Stimulated activated CD8-positive, alpha-beta memory T cell treated with anti-CD3 and anti-CD28 coated beads, Interleukin-12 subunit alpha, Interleukin-12 subunit beta, amount 100 ng/mL, for 24 hours (primary cell): ENCODE measurements around the gene DKK3.

Experiments
- DNase-seq: peaks from one replicate; pipeline ENCODE4 v3.0.0-alpha.2; 2020; ENCODE audit errors: extremely low read depth

The DKK3 gene

DNA sequence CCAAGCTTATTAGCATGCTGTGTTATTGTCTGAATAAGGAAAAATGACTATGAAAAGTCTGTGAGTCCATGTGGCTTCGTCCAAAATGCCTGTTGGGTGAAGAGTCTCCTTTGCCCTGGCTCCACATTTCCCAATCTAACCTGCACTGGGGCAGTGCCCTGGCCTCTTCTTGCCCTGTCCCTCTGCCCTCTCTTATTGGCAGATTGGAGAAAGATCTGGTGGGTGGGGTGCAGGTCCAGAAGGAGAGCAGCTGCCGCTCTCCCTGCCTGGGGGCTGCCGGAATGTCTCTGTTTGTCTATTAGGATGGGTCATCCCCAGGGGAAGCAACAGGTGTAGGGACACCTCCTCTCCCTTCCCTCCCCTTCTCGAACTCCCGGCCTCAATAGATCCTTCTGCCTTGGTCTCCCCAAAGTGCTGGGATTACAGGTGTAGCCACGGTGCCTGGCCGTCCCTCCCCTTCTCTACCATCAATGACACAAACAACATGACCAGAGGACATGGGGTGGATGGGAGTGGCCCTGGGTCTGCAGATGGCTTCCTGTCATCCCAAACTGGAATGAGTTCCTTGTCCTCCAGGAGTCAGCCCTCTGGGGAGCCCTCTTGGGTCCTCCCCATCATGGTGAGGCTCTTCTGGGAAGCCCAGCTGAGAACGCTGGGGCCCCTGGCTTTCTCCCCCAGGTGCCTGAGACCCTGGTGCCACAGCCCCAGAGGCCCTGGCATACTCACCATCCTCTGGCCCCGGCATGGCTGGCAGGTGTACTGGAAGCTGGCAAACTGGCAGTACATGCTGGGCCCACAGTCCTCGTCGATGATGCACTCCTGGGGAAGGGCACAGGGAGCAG lies 40.5 kb downstream of the DKK3 start:
- DNase-seq: no peak

DNA sequence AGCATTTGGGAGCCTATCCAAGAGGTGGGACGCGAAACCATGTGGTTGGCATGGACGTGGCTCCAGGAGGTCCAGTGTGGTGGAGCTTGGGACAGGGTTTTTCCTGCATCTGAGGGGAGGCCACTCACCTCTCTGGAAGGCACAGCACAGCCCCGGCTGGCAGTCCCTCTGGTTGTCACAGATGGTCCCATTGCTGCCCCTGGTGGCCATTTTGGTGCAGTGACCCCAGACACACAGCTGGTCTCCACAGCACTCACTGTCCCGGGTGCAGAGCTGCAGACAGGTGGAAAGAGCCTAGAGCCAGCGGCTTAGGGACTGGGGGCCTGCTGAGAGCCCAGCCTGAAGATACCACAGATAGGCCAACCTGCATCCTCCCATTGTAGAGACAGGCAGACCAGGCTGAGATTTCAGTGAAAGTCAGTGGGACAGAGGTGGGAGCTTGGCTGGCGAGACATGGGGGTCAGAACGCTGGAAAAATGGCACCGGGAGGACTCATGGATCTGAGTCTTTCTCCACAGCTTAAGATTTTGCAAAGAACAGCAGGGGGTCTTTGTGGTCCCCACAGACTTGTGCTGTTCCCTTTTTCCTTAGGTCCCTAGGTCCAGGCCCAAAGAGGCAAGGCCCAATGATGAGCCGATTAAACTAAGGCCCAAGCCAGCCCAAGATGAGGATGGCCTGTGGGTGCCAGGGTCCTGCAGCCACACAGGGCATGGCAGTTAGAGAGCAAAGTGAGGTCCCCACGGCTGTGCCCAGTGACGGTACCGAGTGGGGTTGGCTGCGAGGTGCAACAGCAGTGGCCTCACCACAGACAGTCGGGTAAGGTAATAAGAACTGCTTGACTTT lies 41.4 kb downstream of the DKK3 start:
- DNase-seq: peak; percentile 30

DNA sequence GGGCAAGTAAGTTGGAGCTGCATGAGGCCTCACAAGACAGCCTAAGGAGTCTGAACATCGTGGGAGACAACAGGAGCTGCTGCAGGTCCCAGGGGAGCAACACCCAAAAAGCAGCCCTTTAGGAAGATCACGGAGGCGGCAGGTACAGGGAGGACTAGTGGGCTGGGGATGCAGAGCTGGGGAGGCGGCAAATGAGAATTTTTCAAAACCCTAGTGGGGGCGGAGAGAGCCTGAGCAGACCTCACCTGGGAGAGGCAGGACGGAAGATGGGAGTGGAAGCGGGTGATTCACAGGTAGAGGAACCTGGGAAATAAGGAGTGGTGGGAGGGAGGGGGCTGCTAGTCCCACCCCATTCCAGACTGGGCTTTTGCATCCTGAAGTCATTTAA lies 42.1 kb downstream of the DKK3 start:
- DNase-seq: no peak

DNA sequence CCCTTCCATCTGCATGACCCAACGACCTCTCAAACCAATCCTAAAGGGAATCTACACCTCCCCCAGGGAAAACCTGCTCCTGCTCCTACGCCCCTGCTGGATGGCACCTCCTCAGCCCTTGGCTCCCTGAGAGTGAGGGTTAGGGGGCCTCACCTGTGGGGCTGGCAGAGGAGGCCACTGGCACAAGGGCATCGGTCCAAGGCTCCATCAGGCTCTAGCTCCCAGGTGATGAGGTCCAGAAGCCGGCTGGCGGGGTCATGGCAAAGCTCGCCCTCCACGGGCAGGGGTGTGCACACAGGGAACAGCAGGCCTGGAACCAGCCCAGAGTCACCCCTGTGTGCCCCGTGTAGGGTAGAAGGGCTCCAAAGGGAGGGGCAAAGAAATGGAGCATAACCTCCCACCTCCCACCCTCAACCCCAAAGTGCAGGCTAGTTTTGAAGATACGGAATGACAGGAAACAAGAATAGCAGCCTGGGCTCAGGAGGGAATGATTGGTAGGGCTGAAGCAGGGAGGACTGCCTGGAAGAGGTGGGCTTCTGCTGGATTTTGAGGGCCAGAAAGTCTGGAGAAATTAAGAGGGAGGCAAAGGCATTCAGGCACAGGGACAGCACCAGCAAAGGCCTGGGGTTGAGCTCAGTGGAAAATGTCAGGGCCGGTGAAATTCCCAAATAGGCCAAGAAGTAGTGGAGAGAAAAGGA lies 42.6 kb downstream of the DKK3 start:
- DNase-seq: no peak

DNA sequence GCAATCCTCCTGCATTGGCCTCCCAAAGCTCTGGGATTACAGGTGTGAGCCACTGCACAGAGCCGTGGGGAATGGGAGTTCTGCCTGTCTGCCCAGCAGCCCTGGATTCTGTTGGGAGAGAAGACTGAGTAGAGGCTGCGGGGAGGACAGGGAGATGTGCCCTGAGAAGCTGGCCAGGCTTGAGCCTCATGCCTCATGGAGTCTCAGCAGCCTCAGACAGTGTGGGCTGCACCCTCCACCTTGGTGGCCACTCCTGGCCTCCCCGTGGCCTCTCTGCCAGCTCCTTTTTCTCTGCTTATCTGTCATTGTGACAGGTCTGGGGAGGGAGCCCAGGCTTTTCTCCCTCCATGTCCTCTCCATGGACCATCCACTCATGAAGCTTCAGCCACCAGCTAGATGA lies 43.2 kb downstream of the DKK3 start:
- no peak for DNase-seq

DNA sequence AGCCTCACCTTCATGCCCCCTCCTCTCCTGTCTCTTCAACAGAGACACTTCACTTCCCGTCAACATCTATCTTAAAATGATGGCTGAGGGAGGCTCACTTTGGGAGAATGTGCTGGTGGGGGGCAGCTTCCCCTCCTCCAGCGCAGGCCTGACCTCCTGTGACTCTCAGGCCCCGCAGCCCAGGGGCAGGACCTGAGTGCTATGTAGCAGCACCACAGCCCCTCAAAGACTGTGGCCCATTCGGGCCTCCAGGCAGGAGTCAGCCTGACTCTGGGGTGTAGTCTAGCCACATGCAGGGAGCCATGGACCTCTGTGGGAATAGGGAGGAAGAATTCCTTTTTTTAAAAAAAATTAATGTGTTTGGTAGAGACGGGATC lies 43.7 kb downstream of the DKK3 start:
- DNase-seq: no peak

DNA sequence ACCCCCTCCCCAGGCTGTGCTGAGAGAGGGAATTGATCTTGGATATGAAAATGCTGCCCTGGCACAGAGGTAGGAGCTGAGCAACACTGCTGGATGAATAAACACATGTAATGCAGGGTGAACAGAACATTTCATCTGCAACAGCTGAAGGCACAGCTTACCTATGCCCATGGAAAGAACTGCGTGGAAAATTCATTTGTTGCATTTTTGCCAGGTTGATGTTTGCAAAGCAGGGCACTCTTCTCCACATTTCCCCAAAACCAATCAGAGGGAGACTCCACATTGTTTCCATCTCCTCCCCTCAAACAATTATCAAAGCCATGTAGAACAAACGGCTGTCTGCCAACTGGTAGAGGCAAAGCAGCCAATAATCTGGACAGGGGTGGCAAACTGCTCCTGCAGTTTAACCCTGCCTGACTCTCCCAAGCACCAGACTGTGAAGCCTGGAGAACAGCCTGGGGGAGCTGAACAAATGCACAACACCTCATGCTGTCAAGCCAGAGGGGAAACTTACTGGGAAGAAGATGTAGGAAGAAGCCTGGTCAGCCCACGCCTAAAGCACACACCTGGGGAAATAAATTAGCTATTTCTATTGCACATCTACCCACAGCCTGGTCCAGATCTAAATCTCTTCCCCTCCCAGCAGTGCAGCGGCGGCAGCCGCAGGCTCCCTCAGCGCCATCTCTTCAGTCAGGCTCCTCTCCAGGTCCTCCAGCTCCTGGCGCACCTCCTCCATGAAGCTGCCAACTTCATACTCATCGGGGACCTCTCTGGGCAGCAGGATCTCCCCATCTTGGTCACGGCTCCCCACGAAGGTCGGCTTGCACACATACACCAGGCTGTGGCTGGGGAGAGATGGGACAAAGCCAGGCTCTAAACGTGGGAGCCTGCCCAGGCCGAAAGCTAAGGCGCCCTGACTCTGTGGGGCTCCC lies 44.3 kb downstream of the DKK3 start:
- DNase-seq: no peak

DNA sequence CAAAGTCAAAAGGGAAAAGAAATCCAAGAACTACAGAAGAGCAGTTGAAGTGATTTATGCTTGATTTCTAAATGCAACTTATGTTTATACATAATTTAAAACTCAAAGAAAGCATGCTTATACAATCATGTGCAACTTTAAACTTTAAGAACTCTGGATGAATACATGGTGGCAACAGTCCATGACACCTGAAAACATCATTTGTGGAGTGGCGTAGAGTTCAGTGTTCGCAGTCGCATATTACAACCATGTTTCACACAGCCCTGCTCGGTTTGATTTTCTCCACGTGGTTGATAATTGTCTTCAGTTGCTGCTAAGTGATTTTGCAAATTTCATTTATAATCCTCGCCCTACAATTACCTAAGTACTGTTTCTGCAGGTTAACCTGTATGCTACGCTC lies 45.4 kb downstream of the DKK3 start:
- DNase-seq: no peak

DNA sequence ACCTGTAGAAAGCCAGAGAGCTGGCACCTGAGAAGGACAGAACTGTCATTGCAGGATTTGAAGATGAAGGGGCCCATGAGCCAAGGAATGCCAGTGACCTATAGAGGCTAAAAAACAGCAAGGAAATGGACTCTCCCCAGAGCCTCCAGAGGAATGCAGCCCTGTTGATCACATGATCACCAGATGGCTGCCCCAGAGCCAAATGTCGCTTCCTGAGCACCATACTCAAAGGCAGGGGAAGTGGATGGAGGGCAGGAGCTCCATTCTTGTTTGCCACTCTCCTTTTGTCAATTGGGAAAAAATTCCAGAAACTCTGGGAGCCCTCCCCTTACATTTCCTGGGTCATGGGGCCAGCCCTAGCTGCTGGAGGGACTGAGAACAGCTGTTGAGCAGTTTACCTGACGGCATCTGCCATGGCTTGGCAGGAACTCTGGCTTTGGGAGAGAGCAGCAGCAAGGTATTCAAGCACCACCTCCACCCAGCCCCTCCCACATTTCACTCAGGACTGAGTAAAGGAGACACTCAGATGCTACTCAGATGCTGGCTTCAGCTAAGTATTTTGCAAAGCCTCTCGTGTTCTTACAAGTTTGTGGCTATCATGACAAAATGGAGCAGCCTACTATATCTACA lies 46.9 kb downstream of the DKK3 start:
- no peak for DNase-seq

DNA sequence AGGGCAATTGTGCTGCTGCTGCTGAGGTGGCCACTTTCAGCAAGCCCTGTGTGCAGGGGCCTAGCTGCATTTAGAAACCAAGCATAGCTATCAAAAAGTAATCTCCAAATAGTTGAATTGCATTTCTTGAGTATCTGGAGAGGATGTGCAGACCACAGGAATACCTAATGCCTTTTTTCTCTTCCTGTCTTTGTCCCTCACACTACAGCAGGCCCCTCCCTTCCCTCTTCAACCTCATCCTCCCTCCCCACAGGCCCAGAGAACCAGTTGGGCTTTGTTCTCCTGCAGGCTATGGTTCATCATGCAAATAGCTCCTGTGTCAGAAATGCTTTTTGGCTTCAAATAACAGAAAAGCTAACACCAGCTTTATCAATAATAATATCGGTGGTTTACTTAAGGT lies 47.7 kb downstream of the DKK3 start:
- no peak for DNase-seq

DNA sequence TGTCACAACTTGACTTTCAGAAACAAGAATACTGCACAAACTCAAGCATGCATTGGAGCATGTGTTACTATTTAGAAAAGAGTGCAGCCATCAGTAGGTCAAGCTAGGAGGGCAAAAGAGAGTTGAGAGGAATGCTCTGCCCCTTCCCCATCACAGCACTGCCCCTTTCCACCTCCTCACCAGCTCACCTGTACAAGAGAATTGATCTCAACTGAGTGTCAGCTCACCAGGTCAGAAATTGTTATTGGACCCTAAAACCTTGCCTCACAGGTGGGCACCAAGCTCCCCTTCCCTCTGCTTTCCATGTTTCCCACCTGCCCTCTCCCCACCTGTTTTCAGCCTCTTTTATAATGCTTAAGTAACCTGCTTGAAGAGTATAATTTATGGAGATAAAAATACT lies 48.8 kb downstream of the DKK3 start:
- no peak for DNase-seq

DNA sequence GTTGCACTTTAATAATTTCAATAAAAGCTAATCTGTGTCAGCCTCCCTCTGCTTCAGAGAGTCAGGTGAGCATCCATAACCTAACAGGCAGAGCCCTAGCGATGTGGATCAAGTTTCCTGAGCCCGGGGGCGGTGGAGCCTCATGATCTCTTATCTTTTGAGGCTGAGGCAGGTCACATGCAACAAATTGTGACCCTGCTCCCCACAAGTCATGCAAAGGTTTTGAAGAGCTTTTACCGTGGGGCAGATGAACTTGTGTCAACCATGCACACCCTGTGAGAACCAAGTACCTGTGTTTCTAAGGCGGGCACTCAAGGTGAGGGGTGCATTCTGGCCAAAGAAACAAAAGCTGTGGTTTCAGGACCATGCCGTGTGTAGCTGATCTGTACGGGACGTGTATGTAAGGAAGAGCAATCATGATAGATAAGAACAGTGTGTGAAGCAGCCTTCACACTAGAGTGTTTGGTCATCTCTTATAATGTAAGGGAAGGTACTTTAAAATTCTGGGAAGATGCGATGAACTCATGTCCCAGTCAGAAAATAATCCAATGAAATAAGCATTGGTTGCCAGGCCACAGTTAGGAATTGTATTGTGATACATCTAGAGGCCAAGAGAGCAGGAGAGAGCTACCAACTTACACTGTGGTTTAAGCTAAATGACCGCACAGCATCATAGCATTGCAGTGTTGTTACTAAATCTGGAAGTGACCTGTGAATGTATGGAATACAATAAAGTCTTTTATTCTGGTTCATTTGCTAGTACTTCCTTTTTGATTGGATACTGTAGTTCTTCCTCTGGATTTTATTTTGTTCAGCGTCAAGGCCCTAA lies 49.8 kb downstream of the DKK3 start:
- no peak for DNase-seq

DNA sequence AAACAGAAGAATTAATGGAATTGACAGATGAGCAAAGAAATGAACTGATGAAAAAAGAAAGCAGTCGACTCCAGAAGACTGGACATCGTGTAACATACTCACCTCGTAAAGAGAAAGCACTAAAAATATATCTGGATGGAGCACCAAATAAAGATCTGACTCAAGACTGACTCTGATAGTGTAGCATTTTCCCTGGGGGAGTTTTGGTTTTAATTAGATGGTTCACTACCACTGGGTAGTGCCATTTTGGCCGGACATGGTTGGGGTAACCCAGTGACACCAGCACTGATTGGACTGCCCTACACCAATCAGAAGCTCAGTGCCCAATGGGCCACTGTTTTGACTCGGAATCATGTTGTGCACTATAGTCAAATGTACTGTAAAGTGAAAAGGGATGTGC lies 52.4 kb downstream of the DKK3 start:
- DNase-seq: no peak

DNA sequence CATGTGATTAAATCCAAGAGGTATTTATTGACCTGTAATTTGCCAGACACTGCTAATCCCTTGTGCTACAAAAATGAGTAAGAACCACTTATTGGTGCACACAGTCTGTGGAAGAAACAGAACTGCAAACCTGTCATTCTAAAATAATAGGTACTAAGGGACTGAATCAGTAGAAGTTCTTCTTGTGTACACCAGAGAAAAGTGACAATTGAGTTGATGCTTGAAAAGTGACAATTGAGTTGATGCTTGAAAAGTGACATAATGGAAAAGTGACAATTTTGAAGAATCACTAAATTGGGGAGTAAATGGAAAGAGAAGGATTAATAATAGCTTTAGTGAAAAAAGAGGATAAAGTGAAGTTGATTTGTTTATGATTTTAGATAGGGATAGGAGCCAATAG lies 56.4 kb downstream of the DKK3 start:
- no peak for DNase-seq

DNA sequence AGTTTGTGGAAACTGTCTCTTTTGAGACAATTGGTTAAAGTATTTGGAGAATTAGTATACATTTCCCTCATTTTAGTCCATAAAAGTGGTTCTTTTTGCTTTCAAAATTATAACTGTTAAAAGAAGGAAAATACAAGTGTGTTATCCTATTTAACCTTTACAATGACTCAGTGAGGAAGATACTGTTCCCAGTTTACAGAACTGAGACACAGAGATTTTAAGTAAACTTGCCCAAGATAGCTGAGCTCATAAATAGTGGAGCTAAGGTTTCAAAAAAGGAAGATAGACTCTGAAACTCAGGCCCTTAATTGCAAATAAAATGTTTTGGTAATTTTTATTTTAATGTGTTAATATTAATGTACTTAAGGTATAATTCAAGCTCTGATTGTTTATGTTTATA lies 58.9 kb downstream of the DKK3 start:
- DNase-seq: no peak

DNA sequence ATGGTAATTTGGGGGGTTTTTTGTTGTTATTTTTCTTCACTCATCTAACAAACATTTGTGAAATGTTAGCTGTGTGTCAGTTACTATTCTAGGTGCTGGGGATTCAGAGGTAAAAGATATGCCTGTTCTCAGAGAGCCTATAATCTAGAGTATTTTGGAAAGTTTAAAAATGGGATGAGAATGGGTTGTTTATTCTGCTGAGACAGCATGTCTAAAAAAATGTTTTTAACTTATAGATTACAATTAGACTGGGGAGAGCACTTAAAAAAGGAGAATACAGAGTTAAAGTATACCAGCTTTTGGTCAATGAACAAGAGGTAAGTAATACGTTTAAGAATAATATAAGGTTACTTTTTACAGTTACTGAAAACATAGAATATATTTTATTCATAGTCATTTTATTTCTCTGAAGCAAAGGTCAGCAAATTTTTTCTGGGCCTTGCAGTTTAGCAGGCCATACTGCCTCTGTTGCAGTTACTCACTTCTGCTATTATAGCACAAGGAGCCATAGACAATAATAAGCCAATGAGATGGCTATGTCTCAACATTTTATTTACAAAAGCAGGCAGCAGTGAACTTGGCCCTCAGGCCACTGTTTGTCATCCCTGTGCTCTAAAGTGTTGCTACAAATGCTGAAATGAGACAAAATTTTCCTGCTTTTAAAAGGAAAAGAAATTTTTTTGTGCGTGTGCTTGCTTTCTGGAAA lies 60.0 kb downstream of the DKK3 start:
- DNase-seq: no peak

DNA sequence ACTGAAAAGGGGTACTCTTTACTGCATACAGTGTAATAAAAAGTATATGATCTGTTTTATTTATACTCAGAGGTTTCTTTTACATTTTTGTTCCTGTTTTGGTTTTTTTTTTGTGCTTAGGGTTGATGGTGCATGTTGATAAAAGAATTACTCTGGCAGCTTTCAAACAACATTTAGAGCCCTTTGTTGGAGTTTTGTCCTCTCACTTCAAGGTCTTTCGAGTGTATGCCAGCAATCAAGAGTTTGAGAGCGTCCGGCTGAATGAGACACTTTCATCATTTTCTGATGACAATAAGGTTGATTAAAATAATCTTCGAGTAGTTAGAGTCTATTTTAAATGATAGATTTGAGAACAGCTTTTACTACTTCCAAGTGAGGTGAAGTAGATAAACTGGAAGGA lies 60.6 kb downstream of the DKK3 start:
- DNase-seq: no peak

DNA sequence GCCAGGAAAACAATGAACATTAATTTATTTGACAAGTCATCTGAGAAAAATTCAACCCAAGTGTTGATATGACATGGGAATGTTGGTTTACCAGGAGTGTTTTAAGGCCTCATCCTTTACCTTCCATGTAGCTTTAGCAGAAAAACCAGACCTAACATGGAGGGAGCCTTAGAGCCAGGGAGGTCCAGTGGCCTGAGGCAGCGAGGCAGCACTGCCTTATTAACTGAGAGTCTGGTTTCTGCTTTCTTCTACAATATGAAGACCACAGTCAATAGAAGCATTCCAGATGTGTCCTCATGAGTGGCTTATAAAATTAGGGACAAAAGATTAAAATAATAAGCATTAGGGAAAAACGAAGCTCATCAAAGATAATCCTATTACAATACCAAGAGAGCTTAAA lies 61.5 kb downstream of the DKK3 start:
- no peak for DNase-seq

DNA sequence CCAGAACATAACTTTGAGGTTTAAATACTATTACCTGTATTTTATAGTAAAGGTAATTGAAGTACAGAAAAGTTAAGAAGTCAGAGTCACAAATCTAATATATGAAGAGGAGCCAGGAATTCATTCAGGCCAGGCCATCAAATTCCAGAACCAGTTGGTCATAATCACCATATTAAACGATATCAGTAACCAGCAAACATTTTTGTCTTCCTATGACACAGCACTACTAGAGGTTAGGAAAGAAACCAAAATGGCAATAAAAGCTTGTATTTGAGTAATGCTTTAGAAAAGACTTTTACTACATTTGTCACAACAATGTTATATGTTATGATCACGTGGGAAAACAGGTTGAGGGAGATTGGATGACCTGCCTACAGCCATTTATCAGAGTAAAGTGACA lies 62.2 kb downstream of the DKK3 start:
- DNase-seq: no peak

DNA sequence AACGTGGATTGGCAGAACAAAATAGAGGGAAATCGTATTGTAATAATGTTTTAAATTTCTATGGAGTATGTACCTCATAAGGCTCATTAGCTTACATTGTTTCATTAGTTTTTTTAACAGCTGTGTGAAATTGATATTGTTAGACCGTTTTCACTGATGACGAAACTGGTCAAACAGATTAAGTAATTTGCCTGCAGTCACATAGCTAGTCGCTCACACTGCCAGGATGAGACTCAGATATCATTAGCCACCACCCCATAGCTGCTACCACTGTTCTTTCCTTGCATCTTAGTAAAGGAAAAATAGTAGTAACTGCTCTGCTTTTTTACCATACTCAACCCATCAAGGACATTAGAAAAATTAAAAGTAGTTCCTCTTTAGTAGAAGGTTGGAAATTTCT lies 64.0 kb downstream of the DKK3 start:
- DNase-seq: no peak
